HG03196 (cell line): ENCODE results near the gene LRRN3.

Experiments
- ATAC-seq: cut with Tn5 transposase; IDR thresholded peaks from one replicate; pipeline ENCODE4 v1.9.1; 2021; ENCODE audit not compliant: unreplicated experiment

The LRRN3 gene

DNA sequence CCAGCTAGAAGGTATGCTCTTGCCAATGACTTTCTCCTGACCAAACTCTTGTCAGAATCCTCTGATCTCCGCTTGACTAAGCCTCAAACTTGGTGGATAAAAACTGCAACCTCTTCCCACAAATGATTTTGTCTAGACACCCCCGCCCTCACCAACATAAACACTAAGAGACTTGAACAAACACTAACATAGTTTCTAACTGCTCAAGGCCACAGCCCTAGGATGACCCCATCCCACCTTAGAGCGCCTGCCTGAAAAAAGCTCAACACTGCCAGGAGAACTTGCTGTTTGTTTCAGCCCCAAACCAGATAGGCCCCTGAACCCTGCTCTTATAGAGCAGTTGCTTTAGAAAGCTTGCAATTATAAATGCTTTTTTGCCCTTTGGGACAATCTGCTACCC lies 71.8 kb downstream of the LRRN3 start:
- no peak for ATAC-seq

DNA sequence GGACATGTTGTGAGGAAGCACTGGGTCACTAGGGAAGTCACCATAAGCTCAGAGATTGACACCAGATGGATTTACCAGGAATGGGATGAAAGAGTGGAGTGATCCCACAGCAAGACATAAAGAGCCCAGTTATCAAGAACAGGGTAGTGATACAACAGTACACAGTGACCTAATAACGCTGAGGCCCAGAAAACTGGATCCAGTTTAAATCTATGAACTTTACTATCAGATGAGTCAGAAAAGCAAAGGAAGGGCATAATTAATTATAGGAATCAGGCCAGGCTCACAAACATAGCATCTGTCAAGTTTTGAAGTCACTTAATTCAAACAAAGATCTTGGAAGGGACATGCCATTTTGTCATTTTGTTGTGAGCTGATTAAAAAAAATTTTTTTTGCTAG lies 73.5 kb downstream of the LRRN3 start:
- no peak for ATAC-seq

DNA sequence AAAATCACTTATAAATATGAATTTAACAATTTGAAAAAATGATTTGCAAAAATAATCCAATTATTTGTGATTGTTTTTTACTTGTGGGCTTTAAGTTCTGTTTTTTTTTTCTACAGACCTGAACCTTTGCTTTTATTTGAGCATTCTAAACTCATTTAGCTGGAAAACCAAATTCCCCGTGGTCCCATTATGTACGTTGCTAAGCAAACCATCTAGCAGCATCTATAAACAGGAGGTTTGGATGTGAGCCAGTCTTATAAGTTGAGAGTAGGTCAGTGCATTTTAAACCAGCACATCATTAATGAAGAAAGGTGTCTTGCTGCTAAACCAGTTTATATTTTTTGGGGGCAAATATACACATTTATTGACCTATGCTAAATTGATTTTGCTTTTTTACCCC lies 77.3 kb downstream of the LRRN3 start:
- no peak for ATAC-seq

DNA sequence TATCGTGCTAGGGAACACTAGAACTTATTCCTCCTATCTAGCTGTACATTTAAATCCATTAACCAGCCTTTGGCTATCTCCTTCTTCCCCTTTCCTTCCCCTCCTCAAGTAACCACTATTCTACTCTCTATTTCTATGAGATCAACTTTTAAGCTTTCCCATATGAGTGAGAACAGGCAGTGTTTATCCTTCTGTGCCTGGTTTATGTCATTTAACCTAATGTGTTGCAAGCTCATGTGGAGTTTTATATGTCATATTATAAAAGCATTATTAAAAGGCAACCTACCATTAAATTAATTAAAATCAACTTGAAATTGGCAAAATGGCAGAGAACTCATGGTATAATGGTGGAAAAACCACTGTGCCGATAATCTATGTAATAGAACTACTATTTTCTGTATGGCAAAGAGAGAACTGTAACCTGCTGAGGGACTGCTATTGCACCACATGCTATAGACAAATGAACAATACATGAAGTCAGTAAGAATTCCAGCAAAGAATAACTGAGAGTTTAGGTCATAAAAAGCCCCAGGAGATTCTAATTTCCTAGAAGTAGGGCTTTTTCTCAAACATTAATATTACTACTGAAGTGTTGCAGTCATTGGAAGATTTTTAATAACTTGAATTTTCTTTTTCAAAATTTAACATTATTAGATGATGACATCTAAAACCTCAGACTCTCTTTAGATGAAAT lies 81.8 kb downstream of the LRRN3 start:
- no peak for ATAC-seq

DNA sequence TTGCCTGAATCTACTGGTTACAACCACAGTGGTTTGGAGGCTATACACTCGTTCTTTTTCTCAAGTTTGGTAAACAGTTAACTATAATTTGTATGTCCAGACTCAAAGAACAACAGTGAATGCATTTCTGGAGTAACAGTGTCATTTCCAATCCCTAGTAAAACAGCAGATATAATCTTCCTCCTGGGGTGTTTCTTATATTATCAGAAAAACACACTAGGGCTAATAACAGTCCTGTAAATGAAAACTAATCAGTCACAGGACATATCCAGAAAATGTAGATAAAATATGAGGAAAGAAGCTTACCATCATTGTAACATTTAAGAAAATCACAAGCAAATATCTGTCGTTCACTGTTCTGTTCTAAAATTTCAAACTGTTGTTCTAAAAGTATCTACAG lies 82.6 kb downstream of the LRRN3 start:
- ATAC-seq: no peak

DNA sequence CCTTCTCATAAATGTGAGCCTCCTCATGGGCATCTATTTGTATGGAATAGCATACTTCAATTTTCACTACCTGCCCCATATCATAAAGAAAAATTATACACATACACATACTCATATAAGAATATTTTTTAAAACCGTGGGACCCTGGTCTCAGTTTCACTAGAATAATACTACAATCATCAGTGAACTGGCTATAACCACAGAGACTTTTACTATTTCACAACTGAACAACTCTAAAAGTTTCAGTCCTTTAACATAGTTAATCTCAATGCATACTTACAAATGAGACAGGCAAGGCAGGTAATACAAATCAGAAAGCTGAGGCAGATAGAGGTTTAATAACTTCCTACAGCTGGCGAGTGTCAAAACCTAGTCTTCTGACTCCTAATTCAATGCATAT lies 83.1 kb downstream of the LRRN3 start:
- ATAC-seq: no peak

DNA sequence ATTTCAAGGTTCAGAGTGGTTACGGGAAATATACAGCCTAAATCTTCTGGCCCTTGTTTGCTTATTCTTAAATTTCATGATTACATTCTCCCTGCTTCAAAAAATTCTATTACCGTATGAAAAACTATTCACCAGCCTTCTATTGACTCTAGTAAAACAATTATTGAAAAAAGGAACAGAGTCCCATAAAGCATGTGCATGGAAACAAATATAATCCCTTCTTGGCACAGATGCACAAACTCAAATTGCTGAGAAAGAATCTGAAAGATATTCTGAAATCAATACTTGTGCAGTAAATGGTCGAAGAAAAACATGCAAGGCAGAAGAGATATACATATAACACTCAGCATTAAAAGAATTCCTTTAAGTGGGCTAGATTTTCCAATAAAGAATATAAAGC lies 83.6 kb downstream of the LRRN3 start:
- no peak for ATAC-seq
